AG04450 (cell line): ENCODE data around the gene PDIA5. TPM values are rescaled to one million over a fixed set of nuclear protein-coding genes. Genes with fewer than 3 reads are reported as not detected.

ENCODE experiments used
- CTCF ChIA-PET: fragments of 300-600, 350-600 bp; formaldehyde crosslinking; extraction: SDS; loops from one replicate; lab custom pipeline; 2022; ENCODE audit warnings: antibody characterized with exemption, inconsistent platforms; lab: Charles Lee
- POLR2A ChIA-PET: fragments of 350-600 bp; formaldehyde crosslinking; extraction: SDS; loops from one replicate; lab custom pipeline; 2021; ENCODE audit warnings: antibody characterized with exemption, inconsistent platforms; lab: Yijun Ruan, JAX
- DNase-seq: peaks from one replicate; pipeline ENCODE4 v3.0.0-alpha.2; 2011; ENCODE audit warnings: low read depth, low spot score
- H3K27ac ChIP-seq: one replicate; pipeline ENCODE4 v1.5.1; 2012; ENCODE audit warnings: low read depth, low read length, control low read depth
- H3K27me3 ChIP-seq: one replicate; pipeline ENCODE4 v1.6.0; 2012; ENCODE audit warnings: low read length; ENCODE audit not compliant: control insufficient read depth, insufficient read depth
- H3K4me3 ChIP-seq: 2 replicates; pipeline ENCODE4 v1.5.1; 2011; ENCODE audit warnings: mild to moderate bottlenecking, low read depth, low read length, control low read depth
- H3K9me3 ChIP-seq: 2 replicates; pipeline ENCODE4 v1.5.1; 2012; ENCODE audit warnings: low read length; ENCODE audit not compliant: control insufficient read depth, insufficient read depth
- CTCF ChIP-seq: IDR thresholded peaks from 2 replicates; pipeline ENCODE4 v1.5.1; 2011; ENCODE audit warnings: low read depth, low read length, control low read depth, inconsistent platforms
- polyA plus RNA-seq: library from polyadenylated mRNA; depleted of rRNA; stranded (reverse); fragments of >200 nt; gene quantifications from 2 replicates; pipeline ENCODE4 v1.2.3, GENCODE V29; 2011

The PDIA5 gene
- polyA plus RNA-seq, 1 experiment = 33.1 TPM

- POLR2A ChIA-PET = no interaction called here
- CTCF ChIA-PET = no interaction called here
- Histone ChIP-seq H3K4me3 (no peak overlapping the region), H3K27me3 (no peaks in the 10 kb centered on the region), H3K27ac (no peak overlapping the region), H3K9me3 (no peaks in the 10 kb centered on the region)
- DNase-seq = no peak
- TF ChIP-seq CTCF = no peak
Observed at GRCh38 chr3:123137001-123137400, 70.2 kb downstream of the PDIA5 start.

GRCh38 chr3:123138839-123139444, 72.1 kb downstream of the PDIA5 start:
- no peak for TF ChIP-seq CTCF
- H3K9me3 ChIP-seq = no peaks in the 10 kb centered on the region
- H3K27ac ChIP-seq = no peak overlapping the region
- POLR2A ChIA-PET = no interaction called here
- no peaks in the 10 kb centered on the region for H3K27me3 ChIP-seq
- no peak overlapping the region for H3K4me3 ChIP-seq
- no peak for DNase-seq
- CTCF ChIA-PET = no interaction called here

- no peak for TF ChIP-seq CTCF
- ChIA-PET POLR2A (no interaction called here), CTCF (no interaction called here)
- H3K9me3 ChIP-seq = no peaks in the 10 kb centered on the region
- DNase-seq = no peak
- H3K27ac ChIP-seq = no peak overlapping the region
- H3K27me3 ChIP-seq = no peaks in the 10 kb centered on the region
- H3K4me3 ChIP-seq = no peak overlapping the region
Observed at GRCh38 chr3:123139522-123139921, 72.7 kb downstream of the PDIA5 start.

- H3K27me3 ChIP-seq = no peaks in the 10 kb centered on the region
- DNase-seq = no peak
- no peak for TF ChIP-seq CTCF
- ChIA-PET POLR2A (no interaction called here), CTCF (no interaction called here)
- no peak overlapping the region for H3K27ac ChIP-seq
- no peaks in the 10 kb centered on the region for H3K9me3 ChIP-seq
- H3K4me3 ChIP-seq = no peak overlapping the region
Observed at GRCh38 chr3:123140550-123140949, 73.7 kb downstream of the PDIA5 start.

GRCh38 chr3:123141276-123141675, 74.5 kb downstream of the PDIA5 start:
- ChIA-PET CTCF (interaction anchor here (0.9 kb wide), 1 partner anchor 19 kb away, joined by 3 read pairs; no protein-coding TSS in a partner anchor), POLR2A (no interaction called here)

More at GRCh38 chr3:123141276-123141675, 74.5 kb downstream of the PDIA5 start:
- no peak for TF ChIP-seq CTCF
- DNase-seq = no peak
- H3K27ac ChIP-seq = no peak overlapping the region
- no peaks in the 10 kb centered on the region for H3K9me3 ChIP-seq
- H3K27me3 ChIP-seq = no peaks in the 10 kb centered on the region
- no peak overlapping the region for H3K4me3 ChIP-seq
